Right renal cortex interstitium (tissue), 3 donors: ENCODE measurements around the gene BGLAP. TPM values are rescaled to one million over a fixed set of nuclear protein-coding genes. Genes with fewer than 3 reads are reported as not detected.

ENCODE experiments used
- DNase-seq, 3 donors: peaks; one replicate each; pipeline ENCODE4 v3.0.0-alpha.2; 2013; ENCODE audit warnings: low read depth in 3 of 3, low spot score in 2 of 3
- polyA plus RNA-seq, 3 donors: library from polyadenylated mRNA; unstranded; fragments of 120-200 nt; gene quantifications; one replicate each; pipeline ENCODE4 v1.2.1, GENCODE V29; 2013; ENCODE audit not compliant: insufficient read length in 3 of 3

BGLAP gene
- polyA plus RNA-seq, 3 donors: 1.1 to 1.5 (median 1.3) TPM

- no peak for DNase-seq
These were observed 15.9 kb upstream of the BGLAP start for GRCh38 chr1:156226116-156226538.

- no peak for DNase-seq
These were observed 15.2 kb upstream of the BGLAP start for GRCh38 chr1:156226782-156227181.

- DNase-seq: no peak
These were observed 13.5 kb upstream of the BGLAP start for GRCh38 chr1:156228501-156228900.

GRCh38 chr1:156229809-156230472 lies 12.0 kb upstream of the BGLAP start:
- DNase-seq: no peak

DNA sequence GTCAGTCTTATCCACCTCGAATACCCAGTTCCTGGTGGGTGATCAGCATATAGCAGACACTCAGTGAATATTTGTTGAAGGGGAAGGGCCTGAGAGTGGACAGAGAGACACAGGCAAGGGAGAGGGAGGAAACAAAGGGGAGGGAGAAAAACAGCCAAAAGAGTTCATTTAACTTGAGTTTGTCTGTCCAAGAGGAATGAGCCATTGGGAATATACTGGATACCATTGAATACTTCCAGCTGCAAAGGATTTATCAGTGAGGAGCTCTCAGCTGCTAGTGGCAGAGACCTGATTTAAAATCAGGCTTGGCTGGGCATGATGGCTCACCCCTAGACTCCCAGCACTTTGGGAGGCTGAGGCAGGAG lies 11.5 kb upstream of the BGLAP start:
- no peak for DNase-seq

DNA sequence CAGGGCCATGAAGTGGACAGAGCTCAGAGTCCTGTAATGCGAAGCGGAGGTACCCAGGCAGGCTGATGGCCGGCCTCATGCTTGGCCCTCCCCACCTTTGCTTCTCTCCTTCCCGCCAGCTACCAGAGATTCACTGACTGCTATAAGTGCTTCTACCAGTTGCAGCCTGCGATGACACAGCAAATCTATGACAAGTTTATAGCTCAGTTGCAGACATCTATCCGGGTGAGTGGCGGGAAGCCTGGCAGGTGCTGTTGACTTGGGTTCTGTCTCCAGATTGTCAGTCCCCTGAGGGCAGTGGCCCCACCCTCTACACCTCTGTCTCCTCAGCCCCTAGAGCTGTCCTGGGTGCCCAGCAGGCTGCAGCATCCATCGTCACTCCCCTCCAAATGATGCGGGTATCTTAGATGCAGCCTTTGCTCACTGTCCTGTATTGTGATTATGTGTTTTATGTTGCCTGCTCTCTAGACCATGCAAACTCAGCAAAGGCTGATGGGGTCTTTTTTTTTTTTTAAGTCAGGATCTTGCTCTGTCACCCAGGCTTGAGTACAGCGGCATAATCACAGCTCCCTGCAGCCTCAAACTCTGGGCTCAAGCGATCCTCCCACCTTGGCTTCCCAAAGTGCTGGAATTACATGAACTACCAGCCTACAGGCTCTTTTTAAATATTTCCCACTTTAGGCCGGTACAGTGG lies 9.6 kb upstream of the BGLAP start:
- DNase-seq: no peak

- DNase-seq: no peak
These were observed 8.4 kb upstream of the BGLAP start for GRCh38 chr1:156233426-156234127.

DNA sequence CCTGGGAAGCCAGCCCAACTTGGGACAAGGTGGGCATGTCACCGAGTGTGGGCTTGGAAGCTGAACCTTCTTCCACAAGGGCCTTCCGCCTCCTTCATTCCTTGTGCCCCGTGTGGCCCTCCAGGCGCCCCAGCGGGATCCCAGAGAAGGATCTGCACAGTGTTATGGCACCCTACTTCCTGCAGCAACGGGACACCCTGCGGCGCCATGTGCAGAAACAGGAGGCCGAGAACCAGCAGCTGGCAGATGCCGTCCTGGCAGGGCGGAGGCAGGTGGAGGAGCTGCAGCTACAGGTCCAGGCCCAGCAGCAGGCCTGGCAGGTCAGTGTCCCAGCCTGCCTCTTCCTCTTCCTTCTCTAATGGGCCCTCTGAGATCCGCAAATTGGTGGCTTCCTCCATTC lies 5.8 kb upstream of the BGLAP start:
- DNase-seq: no peak

DNA sequence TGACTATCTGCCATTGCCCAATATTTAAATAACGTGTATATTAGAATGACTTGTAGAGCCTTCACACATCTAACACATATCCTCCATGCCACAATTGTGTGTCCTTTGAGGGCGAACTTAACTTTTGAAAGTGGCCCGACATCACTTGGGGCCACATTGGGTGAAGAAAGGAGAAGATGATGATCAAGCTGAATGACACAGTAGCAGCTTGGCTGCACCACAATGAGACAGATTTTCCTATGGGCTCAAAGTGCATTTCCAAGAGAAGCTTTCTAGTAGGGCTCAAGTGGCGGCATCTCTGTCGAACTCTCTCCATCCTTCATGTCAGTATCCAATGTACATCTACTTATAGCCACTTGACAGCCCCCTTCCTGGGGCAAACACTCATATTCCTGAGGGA lies 3.7 kb upstream of the BGLAP start:
- no peak for DNase-seq

GRCh38 chr1:156241311-156241811 lies 623 bp upstream of the BGLAP start:
- DNase-seq: no peak

DNA sequence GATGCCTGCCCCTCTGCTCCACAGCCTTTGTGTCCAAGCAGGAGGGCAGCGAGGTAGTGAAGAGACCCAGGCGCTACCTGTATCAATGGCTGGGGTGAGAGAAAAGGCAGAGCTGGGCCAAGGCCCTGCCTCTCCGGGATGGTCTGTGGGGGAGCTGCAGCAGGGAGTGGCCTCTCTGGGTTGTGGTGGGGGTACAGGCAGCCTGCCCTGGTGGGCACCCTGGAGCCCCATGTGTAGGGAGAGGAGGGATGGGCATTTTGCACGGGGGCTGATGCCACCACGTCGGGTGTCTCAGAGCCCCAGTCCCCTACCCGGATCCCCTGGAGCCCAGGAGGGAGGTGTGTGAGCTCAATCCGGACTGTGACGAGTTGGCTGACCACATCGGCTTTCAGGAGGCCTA lies 754 bp downstream of the BGLAP start:
- no peak for DNase-seq

GRCh38 chr1:156244126-156244525 lies 2.1 kb downstream of the BGLAP start:
- DNase-seq: no peak

DNA sequence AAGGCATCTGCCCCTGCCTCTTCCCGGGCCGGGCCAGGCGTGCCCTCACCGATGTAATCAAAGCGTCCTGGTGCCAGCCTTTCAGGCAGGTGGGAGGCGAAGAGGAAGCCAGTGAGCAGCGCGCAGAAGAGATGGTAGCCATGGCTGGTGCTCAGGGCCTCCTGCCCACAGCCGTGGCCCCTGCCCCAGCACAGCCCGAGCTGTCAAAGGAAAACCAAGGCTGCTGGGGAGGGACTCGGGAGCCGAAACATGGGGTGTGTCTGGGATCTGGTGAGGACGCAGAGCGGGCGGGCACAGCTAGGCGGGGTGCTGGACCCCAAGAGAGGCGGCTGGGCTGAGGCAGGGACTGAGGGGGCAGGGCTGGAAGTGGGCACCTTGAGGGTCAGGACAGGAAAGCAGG lies 2.7 kb downstream of the BGLAP start:
- no peak for DNase-seq

GRCh38 chr1:156245451-156246232 lies 3.7 kb downstream of the BGLAP start:
- no peak for DNase-seq

DNA sequence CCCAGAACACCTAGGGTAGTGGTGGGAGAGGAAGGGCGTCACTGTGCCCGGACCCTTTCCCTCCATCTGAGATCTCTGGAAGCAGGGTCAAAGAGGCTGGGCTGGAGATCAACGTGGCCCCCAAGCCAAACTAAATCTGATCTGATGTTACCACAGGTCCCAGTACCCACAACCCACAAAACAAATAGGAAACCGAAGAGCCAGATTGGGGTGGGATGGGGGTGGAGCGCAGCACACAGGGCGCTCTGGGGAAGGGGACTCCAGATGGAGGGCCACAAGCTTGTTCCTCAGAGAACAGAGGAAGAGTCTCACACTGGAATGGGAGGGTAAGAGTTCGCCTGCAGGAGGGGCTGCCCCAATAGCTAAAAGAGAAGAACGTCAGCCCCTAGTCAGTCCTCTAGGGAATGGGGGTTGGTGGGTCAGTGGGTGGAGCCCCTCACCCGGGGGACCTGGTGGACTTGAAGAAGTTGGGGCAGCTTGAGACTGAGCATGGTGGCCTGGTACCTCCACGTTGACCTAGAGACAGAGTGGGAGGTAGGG lies 4.3 kb downstream of the BGLAP start:
- DNase-seq: no peak

GRCh38 chr1:156246781-156247459 lies 4.9 kb downstream of the BGLAP start:
- DNase-seq: no peak

DNA sequence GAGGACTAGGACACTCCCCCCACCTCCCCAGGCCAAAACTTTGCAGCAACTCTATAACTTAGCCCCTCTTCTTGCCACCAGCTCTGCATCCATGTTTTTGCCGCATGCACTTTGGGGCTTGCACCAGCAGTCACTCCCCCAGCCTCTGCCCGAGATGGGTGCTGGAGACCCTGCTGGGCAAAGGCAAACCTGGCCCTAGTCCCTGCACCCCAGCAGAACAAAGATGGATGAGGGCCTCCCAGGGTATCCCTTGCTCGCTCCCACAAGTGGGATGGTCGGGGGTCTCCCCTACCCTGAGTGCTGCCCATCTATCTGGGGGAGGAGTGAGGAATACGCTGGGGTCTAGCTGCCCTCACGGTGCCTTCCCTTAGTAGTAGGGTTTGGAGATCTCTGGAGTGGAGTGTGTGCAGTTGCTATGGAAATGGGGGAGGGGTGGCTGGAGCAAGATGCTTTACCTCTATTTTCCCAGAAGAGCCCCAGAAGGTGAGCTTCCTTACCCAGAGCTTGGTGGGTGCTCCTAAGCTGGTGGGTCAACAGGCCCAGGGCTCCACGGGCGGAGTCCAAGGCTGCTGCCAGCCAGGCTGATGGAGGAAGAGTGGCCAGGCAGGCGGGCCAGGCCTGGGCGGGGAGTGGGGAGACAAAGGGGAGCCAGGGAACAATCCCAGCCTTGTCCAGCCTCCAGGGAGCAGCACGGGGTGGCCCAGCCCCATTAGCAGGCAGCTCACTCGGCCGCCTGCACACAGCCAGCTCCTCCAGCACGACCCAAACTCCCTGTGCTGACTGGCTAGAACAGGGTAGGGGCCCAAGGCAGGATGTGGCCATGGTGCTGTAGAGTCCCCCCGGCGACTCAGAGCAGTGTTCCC lies 5.7 kb downstream of the BGLAP start, which contains the start of gene PAQR6:
PAQR6 (minus strand) TSS at position 597 of the 863 bp plus-strand sequence. CDS start 1,325 bp downstream, outside the sequence.
- DNase-seq: no peak

- DNase-seq: no peak
These were observed 6.3 kb downstream of the BGLAP start for GRCh38 chr1:156248323-156248683.

GRCh38 chr1:156249593-156249992 lies 7.6 kb downstream of the BGLAP start:
- no peak for DNase-seq
